PC-9 (cell line): Measurements from ENCODE around the gene PRKAR2B.

Experiments
- EZH2 ChIP-seq: fragments of 200-600 bp; sonication (generic); IDR thresholded peaks from 2 replicates; pipeline ENCODE4 v1.8.0; 2017; ENCODE audit warnings: antibody characterized with exemption, low read depth
- TF ChIP-seq, protein P1 (sequence below): fragments of 200-600 bp; sonication (generic); conservative IDR thresholded peaks from 2 replicates; pipeline ENCODE4 v1.6.1; 2017; ENCODE audit warnings: mixed run types, antibody characterized with exemption, mild to moderate bottlenecking, moderate library complexity

DNA sequence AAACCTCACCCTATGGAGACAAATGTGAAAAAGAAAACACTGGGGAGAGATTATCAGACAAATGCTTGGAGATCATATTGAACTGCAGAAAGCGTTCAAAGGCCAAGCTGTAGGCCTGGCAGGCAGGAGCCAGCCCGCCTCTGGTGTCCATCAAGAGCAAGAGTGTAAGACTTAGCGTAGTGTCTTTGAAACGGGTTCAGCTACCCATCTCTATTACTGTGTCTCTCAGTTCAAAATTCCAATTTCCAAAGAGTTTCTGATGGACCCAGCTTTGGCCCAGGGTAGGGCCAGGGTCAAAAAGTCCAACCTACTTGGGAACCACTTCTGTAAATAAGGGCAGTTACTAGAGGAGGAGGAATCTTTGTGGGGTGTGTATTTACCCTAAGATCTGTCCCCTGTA, 78.9 kb downstream of the PRKAR2B start:
- TF ChIP-seq, protein P1, sequence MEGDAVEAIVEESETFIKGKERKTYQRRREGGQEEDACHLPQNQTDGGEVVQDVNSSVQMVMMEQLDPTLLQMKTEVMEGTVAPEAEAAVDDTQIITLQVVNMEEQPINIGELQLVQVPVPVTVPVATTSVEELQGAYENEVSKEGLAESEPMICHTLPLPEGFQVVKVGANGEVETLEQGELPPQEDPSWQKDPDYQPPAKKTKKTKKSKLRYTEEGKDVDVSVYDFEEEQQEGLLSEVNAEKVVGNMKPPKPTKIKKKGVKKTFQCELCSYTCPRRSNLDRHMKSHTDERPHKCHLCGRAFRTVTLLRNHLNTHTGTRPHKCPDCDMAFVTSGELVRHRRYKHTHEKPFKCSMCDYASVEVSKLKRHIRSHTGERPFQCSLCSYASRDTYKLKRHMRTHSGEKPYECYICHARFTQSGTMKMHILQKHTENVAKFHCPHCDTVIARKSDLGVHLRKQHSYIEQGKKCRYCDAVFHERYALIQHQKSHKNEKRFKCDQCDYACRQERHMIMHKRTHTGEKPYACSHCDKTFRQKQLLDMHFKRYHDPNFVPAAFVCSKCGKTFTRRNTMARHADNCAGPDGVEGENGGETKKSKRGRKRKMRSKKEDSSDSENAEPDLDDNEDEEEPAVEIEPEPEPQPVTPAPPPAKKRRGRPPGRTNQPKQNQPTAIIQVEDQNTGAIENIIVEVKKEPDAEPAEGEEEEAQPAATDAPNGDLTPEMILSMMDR: no peak
- TF ChIP-seq EZH2: no peak
